ENCODE results near the gene RBM7.

RBM7 gene

GRCh38 chr11:114412946-114413345 lies 12.5 kb downstream of the RBM7 start:
- peak overlapping the region in 2 of 11 experiments; percentile 14 to 24; a peak in 2 of 22 replicates for H3K4me2 ChIP-seq
- no peak overlapping the region for H3K9ac ChIP-seq
- H3K9me3 ChIP-seq (replicated peaks in 1 of 11) = 0 out of 22 replicates have a peak, but pooled peaks cover 0 to 4% (median 0%) of the 10 kb centered on the region in 11 experiments
- H4K20me1 ChIP-seq = peaks cover 0 to 6% (median 0%) of the 10 kb centered on the region in 11 experiments; a peak in 3 of 22 replicates
- H3K36me3 ChIP-seq = peaks cover 51 to 88% (median 71%) of the 10 kb centered on the region in 11 experiments
- no peak overlapping the region for H3K4me3 ChIP-seq
- peak overlapping the region in 1 of 11 experiments; percentile 16; a peak in 1 of 22 replicates for H3K27ac ChIP-seq
- no peaks in the 10 kb centered on the region for H3K27me3 ChIP-seq
- no peak for TF ChIP-seq Cebpa-rat (IDR thresholded peaks at IDR 0.05)
- peaks cover 0 to 17% (median 6%) of the 10 kb centered on the region in 10 experiments; a peak in 8 of 20 replicates for H3K4me1 ChIP-seq

DNA sequence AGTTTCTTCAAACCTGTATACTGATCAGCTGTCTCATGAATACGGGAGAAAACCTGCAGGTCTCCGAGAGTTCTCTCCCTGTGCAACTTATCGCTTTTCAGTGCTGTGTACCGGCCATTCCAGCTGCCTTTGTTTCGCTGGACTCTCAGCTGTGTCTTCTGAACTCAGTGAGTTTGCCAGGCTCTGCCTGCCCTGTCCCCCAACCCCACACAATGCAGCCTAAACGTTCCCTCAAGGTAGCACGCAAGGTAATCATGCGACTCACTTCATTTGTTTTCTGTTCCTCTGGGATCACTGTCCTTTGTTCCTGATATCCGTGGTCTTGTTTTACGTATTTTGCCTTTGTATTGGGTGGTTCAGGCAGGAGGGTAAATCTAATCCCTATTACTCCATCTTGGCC lies 13.5 kb downstream of the RBM7 start:
- H3K36me3 ChIP-seq = peaks cover 41 to 85% (median 64%) of the 10 kb centered on the region in 11 experiments
- 0 out of 22 replicates have a peak, but pooled peaks cover 0 to 4% (median 0%) of the 10 kb centered on the region in 11 experiments for H3K9me3 ChIP-seq (replicated peaks in 1 of 11)
- no peak for TF ChIP-seq Cebpa-rat (IDR thresholded peaks at IDR 0.05)
- H4K20me1 ChIP-seq = peaks cover 0 to 6% (median 0%) of the 10 kb centered on the region in 11 experiments; a peak in 3 of 22 replicates
- peaks cover 0 to 17% (median 6%) of the 10 kb centered on the region in 10 experiments; a peak in 8 of 20 replicates for H3K4me1 ChIP-seq
- no peak overlapping the region for H3K4me2 ChIP-seq
- no peak overlapping the region for H3K27ac ChIP-seq
- no peaks in the 10 kb centered on the region for H3K27me3 ChIP-seq
- no peak overlapping the region for H3K4me3 ChIP-seq
- H3K9ac ChIP-seq = no peak overlapping the region

DNA sequence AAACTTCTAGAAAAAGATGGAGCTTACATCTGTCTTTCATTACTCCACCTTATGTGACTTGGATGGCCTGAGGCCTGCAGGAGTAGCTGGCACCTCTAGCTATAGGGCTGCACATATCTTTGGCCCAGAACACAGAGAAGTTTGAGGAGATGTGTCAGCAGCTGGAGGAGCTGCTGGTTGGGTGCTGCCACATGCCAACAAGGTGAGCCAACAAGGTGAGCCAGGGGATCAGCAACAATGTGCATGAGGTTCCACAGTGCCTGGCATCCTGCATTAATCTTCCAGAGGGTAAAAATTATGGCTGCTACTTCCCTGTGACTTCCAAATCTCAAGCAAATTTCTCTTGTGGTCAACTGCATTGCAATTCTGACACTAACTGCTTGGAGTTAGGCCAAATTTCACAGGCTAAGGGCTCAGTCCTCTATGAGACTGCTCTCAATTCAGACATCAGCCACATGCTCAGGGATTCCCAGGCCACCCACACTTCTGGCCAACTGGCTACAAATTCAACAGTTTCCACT lies 16.0 kb downstream of the RBM7 start:
- H3K36me3 ChIP-seq = peaks cover 19 to 72% (median 41%) of the 10 kb centered on the region in 11 experiments
- peaks cover 0 to 14% (median 2%) of the 10 kb centered on the region in 10 experiments; a peak in 7 of 20 replicates for H3K4me1 ChIP-seq
- no peaks in the 10 kb centered on the region for H4K20me1 ChIP-seq
- no peak overlapping the region for H3K27ac ChIP-seq
- H3K4me3 ChIP-seq = no peak overlapping the region
- no peak for TF ChIP-seq Cebpa-rat (IDR thresholded peaks at IDR 0.05)
- H3K27me3 ChIP-seq = no peaks in the 10 kb centered on the region
- H3K4me2 ChIP-seq = no peak overlapping the region
- no peak overlapping the region for H3K9ac ChIP-seq
- 0 out of 22 replicates have a peak, but pooled peaks cover 0 to 4% (median 0%) of the 10 kb centered on the region in 11 experiments for H3K9me3 ChIP-seq (replicated peaks in 1 of 11)

DNA sequence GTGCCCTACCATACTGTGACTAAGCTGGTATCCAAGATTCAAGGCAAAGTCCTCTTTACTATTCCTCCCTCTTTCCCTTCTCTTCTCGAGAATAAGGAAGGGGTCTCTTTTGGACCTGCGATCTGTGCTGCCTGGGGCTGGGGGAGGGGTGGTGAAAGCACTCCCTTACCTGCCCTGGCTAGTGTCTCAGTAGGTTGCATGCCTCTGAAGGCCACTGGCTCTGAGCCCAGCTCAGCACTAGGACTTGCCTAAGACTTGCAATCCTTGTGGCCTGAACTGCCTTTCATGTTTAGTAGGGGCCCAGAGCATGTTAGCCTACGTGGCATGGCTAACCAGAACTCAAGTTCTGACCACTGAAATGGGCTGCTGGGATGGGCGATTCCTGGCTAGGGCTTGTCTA lies 25.8 kb downstream of the RBM7 start:
- Histone ChIP-seq H3K36me3 (peaks cover 0 to 30% (median 16%) of the 10 kb centered on the region in 11 experiments; a peak in 18 of 22 replicates), H3K27ac (no peak overlapping the region), H4K20me1 (no peaks in the 10 kb centered on the region), H3K4me2 (no peak overlapping the region), H3K9ac (no peak overlapping the region), H3K27me3 (no peaks in the 10 kb centered on the region), H3K4me3 (no peak overlapping the region), H3K9me3 (replicated peaks in 1 of 11) (peaks cover 0 to 31% (median 15%) of the 10 kb centered on the region in 11 experiments; a peak in 15 of 22 replicates), H3K4me1 (no peaks in the 10 kb centered on the region)
- no peak for TF ChIP-seq Cebpa-rat (IDR thresholded peaks at IDR 0.05)

DNA sequence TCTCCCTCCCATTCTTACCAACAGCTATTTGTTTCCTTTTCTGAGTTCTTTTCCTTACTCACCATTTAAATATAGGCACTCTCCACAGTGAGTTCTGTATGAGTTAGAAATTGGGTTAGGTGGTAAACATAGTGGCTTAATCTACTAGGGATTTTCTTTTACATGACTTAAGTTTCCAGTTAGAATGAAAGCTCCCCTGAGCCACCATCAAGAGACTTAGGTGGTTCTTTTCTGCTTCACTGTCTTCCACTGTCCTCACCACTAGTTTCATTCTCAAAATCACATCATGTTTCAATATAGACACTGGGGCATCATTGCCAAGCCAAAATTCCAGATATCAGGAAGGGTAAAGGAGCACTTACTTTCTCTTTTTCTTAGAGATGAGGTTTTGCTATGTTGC lies 29.8 kb downstream of the RBM7 start:
- Histone ChIP-seq H3K4me3 (no peak overlapping the region), H4K20me1 (no peaks in the 10 kb centered on the region), H3K36me3 (peaks cover 0 to 16% (median 11%) of the 10 kb centered on the region in 11 experiments; a peak in 18 of 22 replicates), H3K9ac (no peak overlapping the region), H3K4me1 (peaks cover 0 to 9% (median 0%) of the 10 kb centered on the region in 10 experiments; a peak in 2 of 20 replicates), H3K27me3 (no peaks in the 10 kb centered on the region), H3K4me2 (no peak overlapping the region), H3K27ac (no peak overlapping the region), H3K9me3 (replicated peaks in 1 of 11) (peaks cover 0 to 6% (median 4%) of the 10 kb centered on the region in 11 experiments; a peak in 7 of 22 replicates)
- no peak for TF ChIP-seq Cebpa-rat (IDR thresholded peaks at IDR 0.05)

DNA sequence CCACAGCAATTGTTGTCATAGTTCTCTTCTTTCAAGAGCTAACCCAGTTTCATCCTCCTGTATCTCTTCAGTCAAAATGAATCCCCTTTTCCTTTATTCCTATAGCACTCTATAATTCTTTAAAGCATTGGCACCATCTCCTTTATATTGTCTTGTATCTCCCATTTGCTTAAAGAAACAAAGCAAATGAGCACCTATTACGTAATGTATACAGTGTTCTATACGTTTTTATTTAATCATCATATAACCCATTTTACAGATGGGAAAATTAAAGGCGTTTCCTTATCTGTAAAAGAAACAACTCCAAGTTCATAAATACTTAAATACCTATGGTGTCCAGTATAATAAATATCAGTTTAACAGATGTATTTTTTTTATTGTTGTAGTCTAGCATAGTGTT lies 32.4 kb downstream of the RBM7 start:
- Histone ChIP-seq H3K4me2 (no peak overlapping the region), H3K4me3 (no peak overlapping the region), H3K36me3 (0 out of 22 replicates have a peak, but pooled peaks cover 0 to 3% (median 0%) of the 10 kb centered on the region in 11 experiments), H3K27me3 (no peaks in the 10 kb centered on the region), H3K9me3 (replicated peaks in 1 of 11) (no peaks in the 10 kb centered on the region), H3K9ac (no peak overlapping the region), H3K27ac (no peak overlapping the region), H4K20me1 (no peaks in the 10 kb centered on the region), H3K4me1 (peaks cover 0 to 9% (median 0%) of the 10 kb centered on the region in 10 experiments; a peak in 2 of 20 replicates)
- TF ChIP-seq Cebpa-rat (IDR thresholded peaks at IDR 0.05) = no peak

DNA sequence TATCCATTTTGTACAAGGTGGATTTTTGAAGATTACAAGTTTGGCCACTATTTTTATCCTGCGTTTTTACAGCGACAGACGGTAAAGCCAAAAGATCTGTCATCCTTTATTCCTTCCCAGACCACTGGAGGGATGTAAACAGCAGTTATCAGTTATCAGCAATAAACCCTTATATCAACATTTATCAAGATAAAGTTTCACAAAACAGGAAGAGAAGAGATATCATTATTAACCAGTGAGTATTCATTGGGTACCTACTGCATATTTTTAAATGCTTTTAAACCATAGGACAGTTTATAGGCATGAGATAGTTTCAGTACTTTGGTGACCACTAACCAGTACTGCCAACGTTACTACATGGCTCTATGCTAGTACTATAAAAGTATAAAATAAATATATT lies 32.9 kb downstream of the RBM7 start:
- TF ChIP-seq Cebpa-rat (IDR thresholded peaks at IDR 0.05) = no peak
- Histone ChIP-seq H3K4me1 (peaks cover 0 to 9% (median under 1%) of the 10 kb centered on the region in 10 experiments; a peak in 9 of 20 replicates), H3K9ac (no peak overlapping the region), H3K4me2 (no peak overlapping the region), H3K27ac (no peak overlapping the region), H3K36me3 (0 out of 22 replicates have a peak, but pooled peaks cover 0 to 3% (median 0%) of the 10 kb centered on the region in 11 experiments), H4K20me1 (no peaks in the 10 kb centered on the region), H3K9me3 (replicated peaks in 1 of 11) (no peaks in the 10 kb centered on the region), H3K4me3 (no peak overlapping the region), H3K27me3 (no peaks in the 10 kb centered on the region)

GRCh38 chr11:114438303-114438702 lies 37.8 kb downstream of the RBM7 start:
- no peak for TF ChIP-seq Cebpa-rat (IDR thresholded peaks at IDR 0.05)
- Histone ChIP-seq H3K27ac (no peak overlapping the region), H3K27me3 (no peaks in the 10 kb centered on the region), H3K9ac (no peak overlapping the region), H3K4me2 (peak overlapping the region; percentile 66 to 91 (median 87); a peak in 16 of 22 replicates), H3K36me3 (peaks cover 0 to 16% (median 0%) of the 10 kb centered on the region in 11 experiments; a peak in 6 of 22 replicates), H4K20me1 (peaks cover 0 to 27% (median 0%) of the 10 kb centered on the region in 11 experiments; a peak in 6 of 22 replicates), H3K4me3 (0 out of 20 replicates have a peak overlapping the region, but pooled peaks of 1 of the 10 experiments have one; percentile 96), H3K4me1 (peaks cover 18 to 32% (median 24%) of the 10 kb centered on the region in 10 experiments), H3K9me3 (replicated peaks in 1 of 11) (no peaks in the 10 kb centered on the region)

Data from BLaER1 treated with 17β-estradiol and CSF1 and Interleukin-3, amounts not matched to agents 10 nM and 100 nM (cell line).